ENCODE measurements around the gene INPP5A.

The INPP5A gene

DNA sequence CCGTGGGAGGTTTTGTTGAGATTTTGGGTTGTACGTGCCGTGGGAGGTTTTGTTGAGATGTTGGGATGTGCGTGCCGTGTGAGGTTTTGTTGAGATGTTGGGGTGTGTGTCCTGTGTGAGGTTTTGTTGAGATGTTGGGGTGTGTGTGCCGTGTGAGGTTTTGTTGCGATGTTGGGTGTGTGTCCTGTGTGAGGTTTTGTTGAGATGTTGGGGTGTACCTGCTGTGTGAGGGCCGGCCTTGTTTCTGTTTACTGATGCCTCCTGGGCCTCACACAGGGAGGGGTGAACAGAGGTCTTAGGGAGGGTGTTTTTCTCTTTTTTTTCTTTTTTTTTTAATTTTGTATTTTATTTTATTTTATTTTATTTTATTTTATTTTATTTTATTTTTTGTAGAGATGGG lies 36.7 kb downstream of the INPP5A start:
- H3K4me3 Mint-ChIP-seq, result no peak overlapping the region
- no peak overlapping the region for H3K27ac Mint-ChIP-seq
- ATAC-seq (replicated peaks), result no peak
- DNase-seq, result no peak
- peaks cover 0 to 45% of the 10 kb centered on the region in 2 donors for H3K4me1 Mint-ChIP-seq
- H3K9me3 Mint-ChIP-seq, result no peaks in the 10 kb centered on the region
- H3K36me3 Mint-ChIP-seq, result peaks cover 0 to 2% of the 10 kb centered on the region in 2 donors
- no peaks in the 10 kb centered on the region for H3K27me3 Mint-ChIP-seq

- peaks cover 0 to 2% of the 10 kb centered on the region in 2 donors for H3K36me3 Mint-ChIP-seq
- H3K27ac Mint-ChIP-seq, result peak overlapping the region; percentile 96
- no peaks in the 10 kb centered on the region for H3K9me3 Mint-ChIP-seq
- ATAC-seq (replicated peaks) (no peak), DNase-seq (no peak)
- H3K27me3 Mint-ChIP-seq, result no peaks in the 10 kb centered on the region
- peaks cover 0 to 47% of the 10 kb centered on the region in 2 donors for H3K4me1 Mint-ChIP-seq
- peak overlapping the region in 1 of 2 donors; percentile 77 for H3K4me3 Mint-ChIP-seq
Measured at GRCh38 chr10:132574783-132575319, 37.3 kb downstream of the INPP5A start.

DNA sequence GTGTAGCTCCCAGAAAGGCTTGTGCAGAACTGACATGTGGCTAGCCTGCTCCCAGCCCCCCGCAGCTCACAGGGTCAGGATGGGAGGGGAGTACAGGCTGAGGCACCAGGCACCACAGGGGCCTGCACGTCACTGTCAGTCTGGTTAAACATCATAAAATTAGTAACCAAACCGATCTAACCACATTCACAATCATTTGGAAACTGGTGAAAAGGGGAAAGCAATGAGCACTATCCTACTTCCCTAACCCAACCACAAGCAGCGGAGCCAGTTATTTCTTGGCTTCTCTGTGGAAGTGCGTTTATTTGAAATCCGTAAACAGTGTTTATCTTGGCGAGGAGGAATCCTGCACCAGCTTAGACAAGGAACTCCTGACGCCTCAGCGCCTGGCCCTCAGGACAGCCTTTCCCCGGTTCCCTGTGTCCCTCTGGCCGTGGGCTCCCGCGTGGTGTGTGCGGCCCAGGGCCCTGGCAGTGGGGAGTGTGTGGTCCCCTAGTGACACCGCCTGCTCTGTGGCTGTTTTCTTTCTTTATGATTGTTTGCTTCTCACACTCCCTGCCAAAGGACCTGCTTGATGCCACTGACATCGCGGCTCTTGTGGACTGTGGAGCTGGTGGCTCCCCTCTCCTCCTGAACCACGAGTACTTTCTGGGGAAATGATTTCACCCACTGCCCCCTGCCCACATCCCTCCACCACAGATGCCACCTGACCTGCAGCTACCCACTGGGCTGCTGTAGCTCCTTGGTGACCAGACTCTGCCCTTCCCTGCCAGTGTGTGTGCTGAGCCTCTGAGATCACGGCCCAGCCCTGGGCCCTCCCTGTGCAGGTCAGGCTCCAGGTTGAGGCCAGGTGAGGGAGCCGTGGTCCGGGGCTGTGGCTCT lies 38.0 kb downstream of the INPP5A start:
- ATAC-seq (replicated peaks) (peak; percentile 54 to 58), DNase-seq (peak; percentile 75)
- Mint-ChIP-seq H3K4me1 (peaks cover 0 to 47% of the 10 kb centered on the region in 2 donors), H3K27me3 (no peaks in the 10 kb centered on the region), H3K36me3 (peaks cover 0 to 7% of the 10 kb centered on the region in 2 donors), H3K9me3 (peaks cover 0 to 3% of the 10 kb centered on the region in 2 donors), H3K4me3 (peak overlapping the region in 1 of 2 donors; percentile 77), H3K27ac (peak overlapping the region; percentile 96)

DNA sequence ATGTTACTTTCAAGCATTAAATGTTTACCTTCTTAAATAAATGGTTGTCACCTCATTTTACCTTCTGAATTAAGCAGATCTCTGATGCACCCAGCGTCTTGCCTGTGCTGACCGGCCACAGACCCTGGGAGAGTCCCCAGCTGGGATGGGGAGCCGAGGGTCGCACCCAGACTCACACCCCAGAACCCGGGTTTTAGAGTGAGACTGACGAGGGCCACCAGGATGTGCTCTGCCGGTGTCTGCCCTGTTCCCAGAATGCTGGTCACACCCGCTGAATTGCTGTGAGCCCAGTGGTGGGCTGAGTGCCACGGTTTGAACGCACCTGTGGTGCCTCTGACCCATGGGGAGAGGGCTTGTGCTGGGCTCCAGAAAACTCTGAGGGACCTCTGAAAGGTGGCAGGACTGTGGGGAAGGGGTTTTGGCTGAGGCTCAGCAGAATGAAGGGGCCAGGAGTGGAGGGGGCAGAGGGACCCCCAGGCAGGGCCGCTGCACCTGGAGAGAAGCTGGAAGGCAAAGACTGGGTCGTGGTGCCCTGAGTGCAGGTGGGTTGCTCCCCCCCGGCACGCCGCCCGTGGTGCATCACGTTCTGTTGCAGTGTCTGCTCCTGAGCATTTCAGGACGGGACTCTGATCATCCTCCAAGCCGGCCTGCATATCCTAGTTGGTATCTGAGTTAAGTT lies 39.2 kb downstream of the INPP5A start:
- H3K36me3 Mint-ChIP-seq, result peaks cover 11 to 20% of the 10 kb centered on the region in 2 donors
- peaks cover 0 to 50% of the 10 kb centered on the region in 2 donors for H3K4me1 Mint-ChIP-seq
- ATAC-seq (replicated peaks) (no peak), DNase-seq (no peak)
- peaks cover 5 to 10% of the 10 kb centered on the region in 2 donors for H3K9me3 Mint-ChIP-seq
- H3K27ac Mint-ChIP-seq, result peak overlapping the region; percentile 96
- H3K27me3 Mint-ChIP-seq, result no peaks in the 10 kb centered on the region
- no peak overlapping the region for H3K4me3 Mint-ChIP-seq

GRCh38 chr10:132577350-132578003 lies 39.9 kb downstream of the INPP5A start:
- Mint-ChIP-seq H3K36me3 (peaks cover 14 to 22% of the 10 kb centered on the region in 2 donors), H3K9me3 (peaks cover 5 to 10% of the 10 kb centered on the region in 2 donors), H3K4me1 (peaks cover 0 to 50% of the 10 kb centered on the region in 2 donors), H3K4me3 (no peak overlapping the region), H3K27ac (no peak overlapping the region), H3K27me3 (no peaks in the 10 kb centered on the region)
- ATAC-seq (replicated peaks) (no peak), DNase-seq (no peak)

- H3K9me3 Mint-ChIP-seq, result peaks cover 5 to 10% of the 10 kb centered on the region in 2 donors
- peaks cover 9 to 57% of the 10 kb centered on the region in 2 donors for H3K4me1 Mint-ChIP-seq
- no peak for ATAC-seq (replicated peaks)
- H3K27me3 Mint-ChIP-seq, result no peaks in the 10 kb centered on the region
- peaks cover 21 to 22% of the 10 kb centered on the region in 2 donors for H3K36me3 Mint-ChIP-seq
- DNase-seq, result no peak
- peak overlapping the region in 1 of 2 donors; percentile 43 for H3K4me3 Mint-ChIP-seq
- peak overlapping the region; percentile 61 for H3K27ac Mint-ChIP-seq
Measured at GRCh38 chr10:132578287-132578951, 40.8 kb downstream of the INPP5A start.

DNA sequence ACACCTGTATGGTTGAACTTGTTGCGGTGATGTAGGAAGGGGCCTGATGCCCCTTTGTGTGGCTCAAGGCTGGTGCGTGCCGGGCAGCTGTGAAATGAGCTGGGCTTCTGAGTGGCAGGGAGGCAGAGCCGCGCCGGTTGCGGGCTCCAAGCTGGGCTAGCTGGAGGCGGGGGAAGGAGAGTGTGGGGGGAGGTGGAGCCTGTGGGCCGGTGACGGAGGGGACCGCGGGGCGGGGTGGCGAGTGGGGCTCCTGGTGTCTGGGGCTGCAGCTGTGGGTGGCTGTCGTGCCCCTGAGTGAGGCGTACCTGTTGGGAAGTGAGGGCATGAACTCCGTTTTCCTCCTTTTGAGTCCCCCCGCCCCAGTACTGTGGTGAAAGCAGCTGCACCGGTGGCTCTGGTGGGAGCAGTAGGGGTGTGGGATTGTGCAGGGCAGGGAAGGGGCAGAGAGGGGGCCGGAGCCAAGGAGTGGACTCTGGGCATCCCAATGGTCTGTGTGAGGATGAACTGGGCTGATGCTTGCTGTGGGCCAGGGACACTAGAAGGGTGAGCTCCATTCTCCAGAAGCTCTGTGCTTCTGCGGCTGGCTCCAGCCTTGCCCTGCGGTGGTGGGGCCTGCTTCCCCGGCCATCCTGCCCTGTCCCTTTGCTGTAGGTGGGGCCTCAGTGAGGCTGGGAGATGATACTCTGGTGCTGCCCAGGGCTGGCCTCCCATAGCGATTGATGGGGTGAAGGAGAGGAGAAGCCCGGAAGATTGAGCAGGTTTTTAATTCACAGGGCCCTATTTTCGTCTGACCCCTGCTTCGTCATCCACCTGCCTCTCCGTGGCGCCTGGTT lies 41.7 kb downstream of the INPP5A start:
- no peaks in the 10 kb centered on the region for H3K27me3 Mint-ChIP-seq
- no peak for DNase-seq
- no peak for ATAC-seq (replicated peaks)
- H3K4me3 Mint-ChIP-seq, result peak overlapping the region; percentile 41 to 43
- H3K4me1 Mint-ChIP-seq, result peaks cover 10 to 57% of the 10 kb centered on the region in 2 donors
- H3K9me3 Mint-ChIP-seq, result peaks cover 5 to 10% of the 10 kb centered on the region in 2 donors
- peak overlapping the region; percentile 61 for H3K27ac Mint-ChIP-seq
- peaks cover 21 to 22% of the 10 kb centered on the region in 2 donors for H3K36me3 Mint-ChIP-seq

- ATAC-seq (replicated peaks) (no peak), DNase-seq (no peak)
- Mint-ChIP-seq H3K9me3 (peaks cover 5 to 10% of the 10 kb centered on the region in 2 donors), H3K4me3 (peak overlapping the region in 1 of 2 donors; percentile 31), H3K27me3 (no peaks in the 10 kb centered on the region), H3K4me1 (peaks cover 10 to 56% of the 10 kb centered on the region in 2 donors), H3K36me3 (peaks cover 21 to 22% of the 10 kb centered on the region in 2 donors), H3K27ac (no peak overlapping the region)
Measured at GRCh38 chr10:132580143-132580542, 42.6 kb downstream of the INPP5A start.

DNA sequence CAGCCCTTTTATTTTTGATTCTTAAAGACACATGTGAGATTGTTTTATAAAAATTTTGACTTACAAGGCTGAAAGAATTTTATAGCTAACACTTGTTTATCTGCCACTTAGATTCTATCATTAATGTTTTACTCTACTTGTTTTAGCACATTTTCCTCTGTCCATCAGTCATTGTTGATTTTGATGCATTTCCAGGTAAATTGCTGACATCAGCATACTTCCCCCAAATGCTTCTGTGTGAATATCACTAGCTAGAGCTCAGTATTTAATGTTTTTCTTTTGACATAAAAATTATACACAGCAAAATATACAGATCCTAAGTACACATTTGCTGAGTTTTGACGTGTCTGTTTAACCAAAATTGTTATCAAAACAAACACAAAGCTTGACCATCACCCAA lies 43.0 kb downstream of the INPP5A start:
- Mint-ChIP-seq H3K27me3 (no peaks in the 10 kb centered on the region), H3K9me3 (peaks cover 5 to 10% of the 10 kb centered on the region in 2 donors), H3K36me3 (peaks cover 21 to 23% of the 10 kb centered on the region in 2 donors), H3K27ac (no peak overlapping the region), H3K4me3 (no peak overlapping the region), H3K4me1 (peaks cover 13 to 54% of the 10 kb centered on the region in 2 donors)
- ATAC-seq (replicated peaks) (no peak), DNase-seq (no peak)

DNA sequence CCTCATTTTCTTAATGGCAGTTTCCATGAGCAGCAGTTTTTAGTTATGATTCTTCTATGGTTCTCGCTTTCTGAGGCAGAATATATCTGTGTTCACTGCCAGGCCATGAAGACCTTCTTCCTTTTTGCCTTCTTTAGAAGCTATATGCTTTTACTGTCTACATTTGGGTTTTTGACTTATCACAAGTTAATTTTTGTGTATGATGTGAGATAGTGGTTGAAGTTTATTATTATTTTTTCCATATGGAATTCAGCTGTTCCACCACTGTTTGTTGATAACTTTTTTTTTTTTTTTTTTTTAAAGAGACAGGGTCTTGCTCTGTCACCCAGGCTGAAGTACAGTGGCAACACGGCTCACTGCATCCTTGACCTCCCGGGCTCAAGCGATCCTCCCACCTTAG lies 44.5 kb downstream of the INPP5A start:
- no peak overlapping the region for H3K27ac Mint-ChIP-seq
- no peaks in the 10 kb centered on the region for H3K27me3 Mint-ChIP-seq
- H3K36me3 Mint-ChIP-seq, result peaks cover 25 to 28% of the 10 kb centered on the region in 2 donors
- ATAC-seq (replicated peaks), result no peak
- no peak for DNase-seq
- H3K4me1 Mint-ChIP-seq, result peaks cover 28 to 54% of the 10 kb centered on the region in 2 donors
- peaks cover 5 to 10% of the 10 kb centered on the region in 2 donors for H3K9me3 Mint-ChIP-seq
- no peak overlapping the region for H3K4me3 Mint-ChIP-seq

GRCh38 chr10:132582771-132583170 lies 45.2 kb downstream of the INPP5A start:
- DNase-seq (no peak), ATAC-seq (replicated peaks) (no peak)
- Mint-ChIP-seq H3K27ac (no peak overlapping the region), H3K9me3 (peaks cover 5 to 10% of the 10 kb centered on the region in 2 donors), H3K4me1 (peaks cover 33 to 54% of the 10 kb centered on the region in 2 donors), H3K27me3 (no peaks in the 10 kb centered on the region), H3K36me3 (peaks cover 25 to 29% of the 10 kb centered on the region in 2 donors), H3K4me3 (no peak overlapping the region)

- DNase-seq (no peak), ATAC-seq (replicated peaks) (no peak)
- Mint-ChIP-seq H3K27me3 (no peaks in the 10 kb centered on the region), H3K4me3 (no peak overlapping the region), H3K9me3 (peaks cover 5 to 10% of the 10 kb centered on the region in 2 donors), H3K4me1 (peaks cover 39 to 54% of the 10 kb centered on the region in 2 donors), H3K36me3 (peaks cover 25 to 29% of the 10 kb centered on the region in 2 donors), H3K27ac (no peak overlapping the region)
Measured at GRCh38 chr10:132583456-132583855, 45.9 kb downstream of the INPP5A start.

- Mint-ChIP-seq H3K9me3 (peaks cover 5 to 10% of the 10 kb centered on the region in 2 donors), H3K27me3 (no peaks in the 10 kb centered on the region), H3K4me3 (no peak overlapping the region), H3K4me1 (peaks cover 45 to 54% of the 10 kb centered on the region in 2 donors), H3K36me3 (peaks cover 25 to 33% of the 10 kb centered on the region in 2 donors), H3K27ac (no peak overlapping the region)
- ATAC-seq (replicated peaks) (no peak), DNase-seq (no peak)
Measured at GRCh38 chr10:132584081-132584480, 46.5 kb downstream of the INPP5A start.
